Esophagus muscularis mucosa (tissue), 4 donors: ENCODE data around the gene TCEANC. TPM values are rescaled to one million over a fixed set of nuclear protein-coding genes. Genes with fewer than 3 reads are reported as not detected.

Experiments
- DNase-seq: peaks from one replicate; pipeline ENCODE4 v3.0.0-alpha.2; 2017; ENCODE audit errors: extremely low spot score
- H3K27ac ChIP-seq, 4 donors: fragments of 200-600 bp; sonication (generic); replicated peaks in 1 of 4; 1 replicate in 3 of 4; 2 replicates in 1 of 4; pipeline ENCODE4 v1.5.1; 2016 to 2019; ENCODE audit warnings: mild to moderate bottlenecking in 1 of 4
- H3K27me3 ChIP-seq, 4 donors: fragments of 200-600 bp; sonication (generic); one replicate each; pipeline versions ENCODE4 v1.5.1 to v1.6.0; 2016 to 2019
- H3K36me3 ChIP-seq, 4 donors: fragments of 200-600 bp; sonication (generic); one replicate each; pipeline ENCODE4 v1.5.1; 2016 to 2019
- H3K4me1 ChIP-seq, 4 donors: fragments of 200-600 bp; sonication (generic); one replicate each; pipeline ENCODE4 v1.5.1; 2016 to 2019
- H3K4me3 ChIP-seq, 4 donors: fragments of 200-600 bp; sonication (generic); 1 replicate in 2 of 4; 2 replicates in 2 of 4; pipeline ENCODE4 v1.5.1; 2016 to 2019; ENCODE audit warnings: mild to moderate bottlenecking in 4 of 4, moderate library complexity in 1 of 4
- H3K9me3 ChIP-seq, 4 donors: fragments of 200-600 bp; sonication (generic); 1 replicate in 3 of 4; 2 replicates in 1 of 4; pipeline ENCODE4 v1.5.1; 2016 to 2019
- CTCF ChIP-seq, 3 experiments: fragments of 200-600 bp in 2 of 3; fragments of 450-650 bp in 1 of 3; sonication (generic) in 2 of 3; IDR thresholded peaks; one replicate each; pipeline ENCODE4 v1.5.1; 2017 to 2019; ENCODE audit warnings: antibody characterized with exemption in 3 of 3, mild to moderate bottlenecking in 2 of 3, moderate library complexity in 1 of 3
- EP300 ChIP-seq: sonication (generic); formaldehyde crosslinking; IDR thresholded peaks from one replicate; pipeline ENCODE4 v1.6.1; 2017; ENCODE audit warnings: antibody characterized with exemption
- POLR2A ChIP-seq: fragments of 450-650 bp; IDR thresholded peaks from one replicate; pipeline ENCODE4 v1.6.1; 2017; ENCODE audit warnings: antibody characterized with exemption, moderate library complexity, mild to moderate bottlenecking, low read depth
- POLR2AphosphoS5 ChIP-seq, 2 donors: sonication (generic); formaldehyde crosslinking; IDR thresholded peaks; one replicate each; pipeline ENCODE4 v1.6.1; 2017; ENCODE audit warnings: antibody characterized with exemption in 2 of 2
- WGBS: methylation state at CpG from one replicate; pipeline ENCODE4 v1.1.5; 2018; 5-methylcytosine and 5-hydroxymethylcytosine counted together
- intact Hi-C: fragments of 100-400 bp; cut with DNase I; formaldehyde crosslinking; loops from one replicate; pipeline ENCODE4 v1.15.1; 2023
- total RNA-seq, 4 donors: library from RNA; depleted of rRNA; stranded (reverse); fragments of >200 nt; gene quantifications; one replicate each; pipeline versions ENCODE4 v1.1.0 to v1.2.1, GENCODE V29; 2016

TCEANC gene
- total RNA-seq, 4 donors from 2014 or later = 3.5 to 7.1 (median 4.0) TPM

- intact Hi-C loops = no loop called here
- no peak for DNase-seq
- Histone ChIP-seq H3K27me3 (no peaks in the 10 kb centered on the region), H3K9me3 (no peaks in the 10 kb centered on the region), H3K27ac (peak overlapping the region; percentile 92 to 95 (median 94)), H3K36me3 (no peaks in the 10 kb centered on the region), H3K4me1 (peaks cover 31 to 53% (median 46%) of the 10 kb centered on the region in 4 donors), H3K4me3 (peak overlapping the region; percentile 68 to 83 (median 76))
- 8% methylated on average over 16 of the region's 16 CpGs for WGBS
- no peak for TF ChIP-seq POLR2A
- TF ChIP-seq POLR2AphosphoS5 (IDR thresholded peaks at IDR 0.05) = no peak
- no peak for TF ChIP-seq EP300
- no peak for TF ChIP-seq CTCF (IDR thresholded peaks at IDR 0.05)
These were observed 36.8 kb downstream of the TCEANC start for GRCh38 chrX:13689741-13690211.

- intact Hi-C loops = no loop called here
- Histone ChIP-seq H3K9me3 (no peaks in the 10 kb centered on the region), H3K4me3 (peak overlapping the region; percentile 68 to 83 (median 76)), H3K27me3 (no peaks in the 10 kb centered on the region), H3K4me1 (peaks cover 33 to 63% (median 51%) of the 10 kb centered on the region in 4 donors), H3K36me3 (no peaks in the 10 kb centered on the region), H3K27ac (peak overlapping the region in 1 of 4 donors; percentile 92)
- TF ChIP-seq POLR2A (no peak), CTCF (IDR thresholded peaks at IDR 0.05) (no peak), POLR2AphosphoS5 (IDR thresholded peaks at IDR 0.05) (no peak), EP300 (no peak)
- 72% methylated on average over 3 of the region's 3 CpGs for WGBS
- no peak for DNase-seq
These were observed 37.9 kb downstream of the TCEANC start for GRCh38 chrX:13690836-13691235.

- no peak for DNase-seq
- WGBS = 79% methylated on average over 7 of the region's 7 CpGs
- intact Hi-C loops = no loop called here
These were observed 39.0 kb downstream of the TCEANC start for GRCh38 chrX:13691841-13692371.

GRCh38 chrX:13692771-13693231 lies 39.9 kb downstream of the TCEANC start:
- Histone ChIP-seq H3K4me1 (peaks cover 33 to 71% (median 64%) of the 10 kb centered on the region in 4 donors), H3K36me3 (no peaks in the 10 kb centered on the region), H3K27me3 (no peaks in the 10 kb centered on the region), H3K9me3 (no peaks in the 10 kb centered on the region), H3K27ac (peak overlapping the region in 2 of 4 donors; percentile 2 to 33), H3K4me3 (no peak overlapping the region)
- no peak for TF ChIP-seq POLR2A
- no peak for TF ChIP-seq EP300
- no peak for TF ChIP-seq CTCF (IDR thresholded peaks at IDR 0.05)
- no peak for TF ChIP-seq POLR2AphosphoS5 (IDR thresholded peaks at IDR 0.05)
- 80% methylated on average over 5 of the region's 5 CpGs for WGBS
- intact Hi-C loops = no loop called here
- no peak for DNase-seq

More at GRCh38 chrX:13691841-13692371, 39.0 kb downstream of the TCEANC start:
- Histone ChIP-seq H3K27me3 (no peaks in the 10 kb centered on the region), H3K4me3 (no peak overlapping the region), H3K9me3 (no peaks in the 10 kb centered on the region), H3K4me1 (peaks cover 33 to 68% (median 58%) of the 10 kb centered on the region in 4 donors), H3K36me3 (no peaks in the 10 kb centered on the region), H3K27ac (no peak overlapping the region)
- TF ChIP-seq POLR2A = no peak
- no peak for TF ChIP-seq EP300
- no peak for TF ChIP-seq CTCF (IDR thresholded peaks at IDR 0.05)
- TF ChIP-seq POLR2AphosphoS5 (IDR thresholded peaks at IDR 0.05) = no peak
